D721Med (cell line): Measurements from ENCODE around the gene PEAR1.

ENCODE experiments used
- DNase-seq: peaks from one replicate; pipeline ENCODE4 v3.0.0; 2011; ENCODE audit warnings: low spot score; ENCODE audit not compliant: insufficient read length
- FAIRE-seq: peaks from 2 replicates; lab custom pipeline; 2011; peaks lifted over from hg19 to GRCh38; lab: Jason Lieb, UNC
- CTCF ChIP-seq: IDR thresholded peaks from 2 replicates; pipeline ENCODE4 v1.5.1; 2012; ENCODE audit warnings: mild to moderate bottlenecking, control low read depth; ENCODE audit not compliant: insufficient read depth; ENCODE audit errors: missing control alignments

PEAR1 gene

GRCh38 chr1:156894711-156895454, 1.4 kb downstream of the PEAR1 start:
- no peak for TF ChIP-seq CTCF
- DNase-seq: no peak
- FAIRE-seq: no peak

GRCh38 chr1:156895455-156895812, 1.9 kb downstream of the PEAR1 start:
- FAIRE-seq: no peak
- DNase-seq: no peak
- TF ChIP-seq CTCF: no peak

GRCh38 chr1:156895927-156896326, 2.4 kb downstream of the PEAR1 start:
- TF ChIP-seq CTCF: no peak
- DNase-seq (no peak), FAIRE-seq (no peak)

GRCh38 chr1:156896490-156897033, 3.0 kb downstream of the PEAR1 start:
- FAIRE-seq: no peak
- TF ChIP-seq CTCF: no peak
- DNase-seq: no peak

- FAIRE-seq (no peak), DNase-seq (no peak)
- TF ChIP-seq CTCF: no peak
These were observed 3.7 kb downstream of the PEAR1 start for GRCh38 chr1:156897078-156897825.

GRCh38 chr1:156898161-156898566, 4.6 kb downstream of the PEAR1 start:
- FAIRE-seq (no peak), DNase-seq (no peak)
- TF ChIP-seq CTCF: no peak
